ENCODE results near the gene TRMT2B. TPM values are rescaled to one million over a fixed set of nuclear protein-coding genes. Genes with fewer than 3 reads are reported as not detected.
"Not testable (repeated sequence)": the region's sequence is repeated elsewhere in the genome, so short reads cannot be mapped to it uniquely, and the experiment has no call there.

Gene TRMT2B
- total RNA-seq, 1 experiment from 2014 or later: 13.7 TPM

DNA sequence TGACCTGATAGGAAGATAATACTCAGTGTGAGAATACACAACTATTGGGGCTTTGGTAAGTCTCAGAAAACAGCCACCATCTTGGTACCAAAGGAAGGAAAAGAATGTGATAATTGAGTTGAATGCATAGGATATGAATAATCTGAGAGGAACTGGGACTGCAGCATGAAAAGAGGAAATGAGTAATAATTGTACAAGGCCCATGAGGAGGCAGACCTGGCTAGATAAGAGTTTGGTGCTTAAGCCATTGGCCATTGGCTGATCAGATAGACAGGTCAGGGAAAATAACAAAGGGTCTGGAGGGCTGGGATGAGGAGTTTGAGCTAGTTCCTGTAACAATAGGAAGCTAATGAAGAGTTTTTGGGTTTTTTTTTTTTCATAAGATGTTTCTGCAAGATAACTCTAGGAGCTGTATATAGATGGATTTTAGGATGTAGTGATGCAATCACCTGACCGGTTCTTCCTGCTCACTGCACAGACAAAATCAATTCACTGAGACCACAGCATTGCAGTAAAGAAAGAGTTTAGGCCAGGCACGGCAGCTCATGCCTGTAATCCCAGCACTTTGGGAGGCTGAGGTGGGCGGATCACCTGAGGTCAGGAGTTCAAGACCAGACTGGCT, 5.3 kb upstream of the TRMT2B start:
- no peak overlapping the region for H3K4ac ChIP-seq (ENCODE audit: low read depth, low read length)
- no peak overlapping the region for H2AFZ ChIP-seq (ENCODE audit: low read length)
- DNase-seq: no peak
- no CpG with 5 or more reads among the region's 3 CpGs for WGBS (ENCODE audit: extremely low coverage, insufficient read length, low lambda C conversion rate)
- no peak overlapping the region for H2BK5ac ChIP-seq (ENCODE audit: insufficient read length, low read length)
- no peaks in the 10 kb centered on the region for H3K23me2 ChIP-seq (ENCODE audit: insufficient read length, low read depth, low read length, poor library complexity, severe bottlenecking)
- H3K27ac Mint-ChIP-seq: no peak overlapping the region
- no peak overlapping the region for H3T11ph ChIP-seq (ENCODE audit: low read length)
- no peak overlapping the region for H3K27ac ChIP-seq (ENCODE audit: insufficient read length, low read depth, low read length)
- H3K9ac ChIP-seq (ENCODE audit: extremely low read depth, insufficient read length, low read length): no peak overlapping the region
- no peaks in the 10 kb centered on the region for H3K79me2 ChIP-seq (ENCODE audit: insufficient read depth, low read length)
- no peaks in the 10 kb centered on the region for H3K4me1 ChIP-seq (ENCODE audit: insufficient read depth, low read length)
- H3K4me1 Mint-ChIP-seq: peaks cover 5 to 6% of the 10 kb centered on the region in 2 experiments; a peak in 3 of 4 replicates
- no peak overlapping the region for H2BK120ac ChIP-seq (ENCODE audit: low read depth, low read length, poor library complexity, severe bottlenecking)
- no peak overlapping the region for H4K8ac ChIP-seq (replicated peaks; ENCODE audit: insufficient read length, low read depth, low read length)
- no peak overlapping the region for H3K4me2 ChIP-seq (ENCODE audit: insufficient read depth, insufficient read length, low read length)
- peaks cover 18% of the 10 kb centered on the region for H3K9me3 ChIP-seq (ENCODE audit: control insufficient read depth, low read depth, low read length)
- peaks cover 58 to 64% of the 10 kb centered on the region in 2 experiments for H3K9me3 Mint-ChIP-seq
- no peak overlapping the region for H4K91ac ChIP-seq (ENCODE audit: insufficient read length, low read depth, low read length)
- H3K4me3 Mint-ChIP-seq: no peak overlapping the region; a peak in 1 of 5 replicates
- no peak overlapping the region for H3K56ac ChIP-seq (ENCODE audit: insufficient read length, low read depth, low read length)
- H4K20me1 ChIP-seq (ENCODE audit: control insufficient read depth, insufficient read depth, insufficient read length): no peaks in the 10 kb centered on the region
- H3K36me3 Mint-ChIP-seq (ENCODE audit: insufficient read depth in 1 of 3, low read depth in 3 of 3): peaks cover 5 to 11% (median 10%) of the 10 kb centered on the region in 3 experiments
- H3K23ac ChIP-seq (ENCODE audit: insufficient read length, low read depth, low read length): no peak overlapping the region
- H4K5ac ChIP-seq (ENCODE audit: insufficient read length, low read depth, low read length): no peak overlapping the region
- H2AK5ac ChIP-seq (ENCODE audit: insufficient read length, low read length): no peak overlapping the region
- peaks cover 1% of the 10 kb centered on the region; the same call in 1 of the 2 replicates for H3K27me3 Mint-ChIP-seq (ENCODE audit: low read depth)
- no peak overlapping the region for H2BK15ac ChIP-seq (ENCODE audit: low read depth, low read length)
- no peak overlapping the region for H3K14ac ChIP-seq (ENCODE audit: insufficient read depth, low read length)
- no peaks in the 10 kb centered on the region for H3K79me1 ChIP-seq (ENCODE audit: insufficient read depth, low read depth, low read length, poor library complexity, severe bottlenecking)
- H3K27me3 ChIP-seq (ENCODE audit: insufficient read depth, low read length): no peaks in the 10 kb centered on the region
- TF ChIP-seq, protein P1, sequence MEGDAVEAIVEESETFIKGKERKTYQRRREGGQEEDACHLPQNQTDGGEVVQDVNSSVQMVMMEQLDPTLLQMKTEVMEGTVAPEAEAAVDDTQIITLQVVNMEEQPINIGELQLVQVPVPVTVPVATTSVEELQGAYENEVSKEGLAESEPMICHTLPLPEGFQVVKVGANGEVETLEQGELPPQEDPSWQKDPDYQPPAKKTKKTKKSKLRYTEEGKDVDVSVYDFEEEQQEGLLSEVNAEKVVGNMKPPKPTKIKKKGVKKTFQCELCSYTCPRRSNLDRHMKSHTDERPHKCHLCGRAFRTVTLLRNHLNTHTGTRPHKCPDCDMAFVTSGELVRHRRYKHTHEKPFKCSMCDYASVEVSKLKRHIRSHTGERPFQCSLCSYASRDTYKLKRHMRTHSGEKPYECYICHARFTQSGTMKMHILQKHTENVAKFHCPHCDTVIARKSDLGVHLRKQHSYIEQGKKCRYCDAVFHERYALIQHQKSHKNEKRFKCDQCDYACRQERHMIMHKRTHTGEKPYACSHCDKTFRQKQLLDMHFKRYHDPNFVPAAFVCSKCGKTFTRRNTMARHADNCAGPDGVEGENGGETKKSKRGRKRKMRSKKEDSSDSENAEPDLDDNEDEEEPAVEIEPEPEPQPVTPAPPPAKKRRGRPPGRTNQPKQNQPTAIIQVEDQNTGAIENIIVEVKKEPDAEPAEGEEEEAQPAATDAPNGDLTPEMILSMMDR (conservative IDR thresholded peaks at IDR 0.05): no peak
- no peak overlapping the region for H3K18ac ChIP-seq (ENCODE audit: insufficient read length, low read depth, low read length)
- H2BK20ac ChIP-seq (ENCODE audit: low read depth, low read length, poor library complexity, severe bottlenecking): no peak overlapping the region
- H2BK12ac ChIP-seq (ENCODE audit: insufficient read length, low read depth, low read length): no peak overlapping the region

DNA sequence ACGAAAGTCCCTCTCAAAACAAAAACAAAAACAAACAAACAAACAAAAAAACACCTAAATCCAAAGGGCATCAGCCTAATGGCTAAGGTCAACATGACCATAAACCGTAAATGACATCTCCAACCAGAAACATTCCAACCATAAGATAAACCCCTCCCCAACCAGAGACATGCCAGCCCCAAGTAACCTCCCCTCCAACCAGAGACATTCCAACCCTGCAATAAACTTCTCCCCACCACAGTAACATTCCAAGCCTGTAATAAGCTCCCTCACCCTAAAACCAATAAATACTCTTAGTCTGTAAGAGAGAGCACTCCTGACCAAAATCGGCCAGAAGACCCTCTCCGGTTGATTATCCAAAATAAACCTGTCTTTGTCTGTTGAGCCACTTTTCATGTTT, 4.6 kb upstream of the TRMT2B start:
- not testable (repeated sequence) for H3K4me1 ChIP-seq (ENCODE audit: insufficient read depth, low read length); DNase-seq; H4K5ac ChIP-seq (ENCODE audit: insufficient read length, low read depth, low read length); H2BK15ac ChIP-seq (ENCODE audit: low read depth, low read length); H3K23ac ChIP-seq (ENCODE audit: insufficient read length, low read depth, low read length); H3K27ac Mint-ChIP-seq; H3K18ac ChIP-seq (ENCODE audit: insufficient read length, low read depth, low read length); H3K56ac ChIP-seq (ENCODE audit: insufficient read length, low read depth, low read length); H3K4me1 Mint-ChIP-seq; H2BK5ac ChIP-seq (ENCODE audit: insufficient read length, low read length); H3K27ac ChIP-seq (ENCODE audit: insufficient read length, low read depth, low read length); H3K4me3 Mint-ChIP-seq; H2AFZ ChIP-seq (ENCODE audit: low read length); H3K9ac ChIP-seq (ENCODE audit: extremely low read depth, insufficient read length, low read length); H4K8ac ChIP-seq (replicated peaks; ENCODE audit: insufficient read length, low read depth, low read length); H4K20me1 ChIP-seq (ENCODE audit: control insufficient read depth, insufficient read depth, insufficient read length); H4K91ac ChIP-seq (ENCODE audit: insufficient read length, low read depth, low read length); H2BK120ac ChIP-seq (ENCODE audit: low read depth, low read length, poor library complexity, severe bottlenecking); H3K23me2 ChIP-seq (ENCODE audit: insufficient read length, low read depth, low read length, poor library complexity, severe bottlenecking); H3K14ac ChIP-seq (ENCODE audit: insufficient read depth, low read length); H2BK20ac ChIP-seq (ENCODE audit: low read depth, low read length, poor library complexity, severe bottlenecking); H3K79me2 ChIP-seq (ENCODE audit: insufficient read depth, low read length); H3K79me1 ChIP-seq (ENCODE audit: insufficient read depth, low read depth, low read length, poor library complexity, severe bottlenecking); H3T11ph ChIP-seq (ENCODE audit: low read length); H3K27me3 Mint-ChIP-seq (ENCODE audit: low read depth); H3K4me2 ChIP-seq (ENCODE audit: insufficient read depth, insufficient read length, low read length); H3K27me3 ChIP-seq (ENCODE audit: insufficient read depth, low read length); H2AK5ac ChIP-seq (ENCODE audit: insufficient read length, low read length); H3K4ac ChIP-seq (ENCODE audit: low read depth, low read length); H2BK12ac ChIP-seq (ENCODE audit: insufficient read length, low read depth, low read length)
- peaks cover 5 to 11% (median 10%) of the 10 kb centered on the region in 3 experiments for H3K36me3 Mint-ChIP-seq (ENCODE audit: insufficient read depth in 1 of 3, low read depth in 3 of 3)
- peaks cover 18% of the 10 kb centered on the region for H3K9me3 ChIP-seq (ENCODE audit: control insufficient read depth, low read depth, low read length)
- no CpG with 5 or more reads among the region's 4 CpGs for WGBS (ENCODE audit: extremely low coverage, insufficient read length, low lambda C conversion rate)
- peaks cover 58 to 68% of the 10 kb centered on the region in 2 experiments for H3K9me3 Mint-ChIP-seq

Measured in H9 (cell line).